Measurements from ENCODE around the gene C2CD4D. TPM values are rescaled to one million over a fixed set of nuclear protein-coding genes. Genes with fewer than 3 reads are reported as not detected.

The C2CD4D gene
- total RNA-seq, 1 donor from 2014 or later = 0.16 TPM

DNA sequence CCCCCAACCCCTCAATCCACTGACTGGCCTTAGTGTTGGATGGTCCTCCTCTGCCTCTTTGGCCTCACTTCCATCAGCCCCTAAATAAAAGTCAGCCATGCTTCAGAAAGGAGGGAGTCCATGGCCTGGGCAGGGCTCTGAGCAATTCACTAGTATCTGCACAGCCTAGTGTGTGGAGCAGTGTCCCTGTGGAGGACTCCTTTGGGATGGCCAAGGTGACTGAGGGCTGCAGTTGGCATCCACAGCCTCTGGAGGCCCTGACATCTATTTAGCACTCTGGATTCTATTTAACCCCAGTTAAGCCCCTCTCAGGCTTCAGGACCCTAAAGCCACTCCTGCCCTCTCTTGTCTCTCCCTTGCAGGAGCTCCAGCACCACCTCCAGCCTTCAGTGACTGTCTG is 10.3 kb upstream of the C2CD4D start:
- FAIRE-seq (no peak), DNase-seq (ENCODE audit: low read depth) (no peak)
- H3K79me2 ChIP-seq (ENCODE audit: insufficient read depth, low read length) = no peaks in the 10 kb centered on the region
- Mint-ChIP-seq H3K27ac (ENCODE audit: unreplicated experiment) (no peak overlapping the region), H3K4me1 (ENCODE audit: low read depth, unreplicated experiment) (peaks cover 12% of the 10 kb centered on the region), H3K4me3 (ENCODE audit: unreplicated experiment) (no peak overlapping the region), H3K27me3 (ENCODE audit: low read depth, unreplicated experiment) (peaks cover 42% of the 10 kb centered on the region), H3K9me3 (ENCODE audit: unreplicated experiment) (no peaks in the 10 kb centered on the region), H3K36me3 (ENCODE audit: low read depth, unreplicated experiment) (no peaks in the 10 kb centered on the region)
- no peaks in the 10 kb centered on the region for H3K36me3 ChIP-seq (ENCODE audit: insufficient read depth, low read length)
- H3K27me3 ChIP-seq (ENCODE audit: insufficient read depth, low read length) = peaks cover 28% of the 10 kb centered on the region
- no peak overlapping the region for H2AFZ ChIP-seq (ENCODE audit: low read depth, low read length)
- TF ChIP-seq CTCF (IDR thresholded peaks at IDR 0.05; ENCODE audit: insufficient read depth, low read depth, low read length) = no peak
- no peak for TF ChIP-seq EZH2 (IDR thresholded peaks at IDR 0.05; ENCODE audit: insufficient read depth, low read length)
- H3K9ac ChIP-seq (ENCODE audit: low read length) = no peak overlapping the region
- no peak overlapping the region for H3K4me2 ChIP-seq (ENCODE audit: low read length)
- no peaks in the 10 kb centered on the region for H3K9me3 ChIP-seq (ENCODE audit: insufficient read depth, low read depth, low read length)
- H4K20me1 ChIP-seq (ENCODE audit: insufficient read depth, low read length) = no peaks in the 10 kb centered on the region
- peaks cover 7% of the 10 kb centered on the region for H3K4me1 ChIP-seq (ENCODE audit: insufficient read depth, low read length)
- H3K27ac ChIP-seq (ENCODE audit: low read depth, low read length) = no peak overlapping the region
- H3K4me3 ChIP-seq (ENCODE audit: insufficient read depth, low read depth, low read length) = no peak overlapping the region

- Mint-ChIP-seq H3K36me3 (ENCODE audit: low read depth, unreplicated experiment) (no peaks in the 10 kb centered on the region), H3K27me3 (ENCODE audit: low read depth, unreplicated experiment) (peaks cover 47% of the 10 kb centered on the region)
- no peak for DNase-seq (ENCODE audit: low read depth)
Observed at GRCh38 chr1:151849126-151849525, 9.5 kb upstream of the C2CD4D start.

More at GRCh38 chr1:151849126-151849525, 9.5 kb upstream of the C2CD4D start:
- H4K20me1 ChIP-seq (ENCODE audit: insufficient read depth, low read length) = no peaks in the 10 kb centered on the region
- H3K4me2 ChIP-seq (ENCODE audit: low read length) = no peak overlapping the region
- no peak for FAIRE-seq
- Mint-ChIP-seq H3K4me1 (ENCODE audit: low read depth, unreplicated experiment) (peaks cover 12% of the 10 kb centered on the region), H3K27ac (ENCODE audit: unreplicated experiment) (no peak overlapping the region), H3K9me3 (ENCODE audit: unreplicated experiment) (no peaks in the 10 kb centered on the region), H3K4me3 (ENCODE audit: unreplicated experiment) (no peak overlapping the region)
- no peak for TF ChIP-seq CTCF (IDR thresholded peaks at IDR 0.05; ENCODE audit: insufficient read depth, low read depth, low read length)
- TF ChIP-seq EZH2 (IDR thresholded peaks at IDR 0.05; ENCODE audit: insufficient read depth, low read length) = no peak
- peaks cover 7% of the 10 kb centered on the region for H3K4me1 ChIP-seq (ENCODE audit: insufficient read depth, low read length)
- H3K4me3 ChIP-seq (ENCODE audit: insufficient read depth, low read depth, low read length) = no peak overlapping the region
- H3K9ac ChIP-seq (ENCODE audit: low read length) = no peak overlapping the region
- H3K27me3 ChIP-seq (ENCODE audit: insufficient read depth, low read length) = peaks cover 28% of the 10 kb centered on the region
- no peaks in the 10 kb centered on the region for H3K9me3 ChIP-seq (ENCODE audit: insufficient read depth, low read depth, low read length)
- H2AFZ ChIP-seq (ENCODE audit: low read depth, low read length) = no peak overlapping the region
- H3K79me2 ChIP-seq (ENCODE audit: insufficient read depth, low read length) = no peaks in the 10 kb centered on the region
- H3K27ac ChIP-seq (ENCODE audit: low read depth, low read length) = no peak overlapping the region
- no peaks in the 10 kb centered on the region for H3K36me3 ChIP-seq (ENCODE audit: insufficient read depth, low read length)
